ENCODE measurements around the gene SHMT2.
A peak's percentile ranks its signal among the peaks of the same experiment; 100 is the strongest.

GRCh38 chr12:57238854-57239554 lies 9.5 kb downstream of the SHMT2 start:
- peak; percentile 97 for TF ChIP-seq CTCF (conservative IDR thresholded peaks at IDR 0.05)
- TF ChIP-seq EZH2 (IDR thresholded peaks at IDR 0.05; ENCODE audit: low read depth): no peak

Data from PC-9 (cell line).